A673 (cell line): ENCODE data around the gene KCNG2. TPM values are rescaled to one million over a fixed set of nuclear protein-coding genes. Genes with fewer than 3 reads are reported as not detected.

Experiments
- BruUV-seq: library from RNA; stranded (reverse); fragments of 400-500 nt; replicated peaks from 2 replicates; lab custom pipeline; 2021; lab: Mats Ljungman, UMichigan
- CTCF ChIA-PET: fragments of 300-600 bp; sonication (Branson Sonifier 250); formaldehyde crosslinking; loops from one replicate; lab custom pipeline; 2022; ENCODE audit warnings: antibody characterized with exemption; lab: Charles Lee
- POLR2A ChIA-PET: fragments of 300-600 bp; sonication (Branson Sonifier 250); formaldehyde crosslinking; loops from one replicate; lab custom pipeline; 2022; ENCODE audit warnings: antibody characterized with exemption; ENCODE audit not compliant: low non-redundant PET; lab: Charles Lee
- DNase-seq: peaks from one replicate; pipeline ENCODE4 v3.0.0-alpha.2; 2015; ENCODE audit warnings: low spot score
- H3K27ac ChIP-seq: fragments of 200-600 bp; sonication (generic); 2 replicates; pipeline ENCODE4 v1.5.1; 2016; ENCODE audit warnings: mixed run types, low read depth, mild to moderate bottlenecking, mixed read lengths, antibody characterized with exemption, low read length; ENCODE audit not compliant: poor library complexity, severe bottlenecking
- H3K27me3 ChIP-seq: fragments of 200-600 bp; sonication (generic); replicated peaks from 2 replicates; pipeline ENCODE4 v1.6.1; 2017; ENCODE audit warnings: mixed run types, low read depth, mild to moderate bottlenecking, mixed read lengths, antibody characterized with exemption, low read length; ENCODE audit not compliant: insufficient read depth, poor library complexity
- H3K36me3 ChIP-seq: fragments of 200-600 bp; sonication (generic); 2 replicates; pipeline ENCODE4 v1.6.1; 2016; ENCODE audit warnings: mixed run types, mild to moderate bottlenecking, mixed read lengths, antibody characterized with exemption, low read length; ENCODE audit not compliant: insufficient read depth, poor library complexity, severe bottlenecking
- H3K4me1 ChIP-seq: fragments of 200-600 bp; sonication (generic); 2 replicates; pipeline ENCODE4 v1.6.1; 2017; ENCODE audit warnings: mixed run types, mild to moderate bottlenecking, mixed read lengths, antibody characterized with exemption, low read length; ENCODE audit not compliant: insufficient read depth, poor library complexity, severe bottlenecking
- H3K4me3 ChIP-seq: fragments of 200-600 bp; sonication (generic); 2 replicates; pipeline ENCODE4 v1.5.1; 2016; ENCODE audit warnings: low read depth, mixed run types, mild to moderate bottlenecking, mixed read lengths, low read length; ENCODE audit not compliant: poor library complexity, severe bottlenecking
- H3K9me3 ChIP-seq: fragments of 200-600 bp; sonication (generic); 2 replicates; pipeline ENCODE4 v1.6.1; 2016; ENCODE audit warnings: mixed run types, low read depth, mild to moderate bottlenecking, mixed read lengths, antibody characterized with exemption, low read length; ENCODE audit not compliant: poor library complexity, severe bottlenecking
- CTCF ChIP-seq: fragments of 300-800, 200-600 bp; sonication (generic); conservative IDR thresholded peaks from 2 replicates; pipeline ENCODE4 v1.5.1; 2017; ENCODE audit warnings: low read depth, mild to moderate bottlenecking, antibody characterized with exemption, low read length, moderate library complexity, mixed read lengths
- EZH2 ChIP-seq: fragments of 200-600 bp; sonication (generic); IDR thresholded peaks from 2 replicates; pipeline ENCODE4 v1.6.1; 2017; ENCODE audit warnings: borderline replicate concordance, low read depth, mild to moderate bottlenecking, mixed read lengths, antibody characterized with exemption, low read length; ENCODE audit not compliant: poor library complexity, severe bottlenecking
- intact Hi-C: fragments of 100-400 bp; cut with micrococcal nuclease; formaldehyde crosslinking; loops from one replicate; pipeline ENCODE4 v1.10.0; 2022; ENCODE audit not compliant: unreplicated experiment
- total RNA-seq: library from RNA; stranded (reverse); gene quantifications from 2 replicates; pipeline ENCODE4 v1.2.3, GENCODE V29; 2021

The KCNG2 gene
- total RNA-seq, 1 experiment from 2014 or later = not detected

- H3K9me3 ChIP-seq = peaks cover 7% of the 10 kb centered on the region
- no TSS peak for BruUV-seq
- TF ChIP-seq EZH2 (no peak), CTCF (no peak)
- DNase-seq = no peak
- no peaks in the 10 kb centered on the region for H3K36me3 ChIP-seq
- ChIA-PET CTCF (no interaction called here), POLR2A (no interaction called here)
- H3K27ac ChIP-seq = no peak overlapping the region
- no peaks in the 10 kb centered on the region for H3K4me1 ChIP-seq
- intact Hi-C loops = no loop called here
- H3K27me3 ChIP-seq = peaks cover 18% of the 10 kb centered on the region
- no peak overlapping the region for H3K4me3 ChIP-seq
These were observed 27.8 kb upstream of the KCNG2 start for GRCh38 chr18:79769698-79770500.

GRCh38 chr18:79770501-79770815, 27.3 kb upstream of the KCNG2 start:
- POLR2A ChIA-PET = no interaction called here
- Histone ChIP-seq H3K27me3 (peaks cover 20% of the 10 kb centered on the region), H3K36me3 (no peaks in the 10 kb centered on the region)

GRCh38 chr18:79770826-79771225, 26.9 kb upstream of the KCNG2 start:
- H3K27me3 ChIP-seq = peaks cover 20% of the 10 kb centered on the region
- H3K4me1 ChIP-seq = no peaks in the 10 kb centered on the region
- ChIA-PET CTCF (no interaction called here), POLR2A (no interaction called here)
- H3K4me3 ChIP-seq = no peak overlapping the region
- H3K9me3 ChIP-seq = peaks cover 7% of the 10 kb centered on the region
- no peaks in the 10 kb centered on the region for H3K36me3 ChIP-seq
- intact Hi-C loops = no loop called here
- H3K27ac ChIP-seq = no peak overlapping the region
- no TSS peak for BruUV-seq
- DNase-seq = no peak
- TF ChIP-seq CTCF (no peak), EZH2 (no peak)

More at GRCh38 chr18:79770501-79770815, 27.3 kb upstream of the KCNG2 start:
- CTCF ChIA-PET = no interaction called here
- no peak for TF ChIP-seq EZH2
- Histone ChIP-seq H3K4me1 (no peaks in the 10 kb centered on the region), H3K4me3 (no peak overlapping the region), H3K27ac (no peak overlapping the region), H3K9me3 (peaks cover 7% of the 10 kb centered on the region)
- intact Hi-C loops = no loop called here
- DNase-seq = no peak
- no TSS peak for BruUV-seq
